ENCODE measurements around the gene OBP2A.
"Not testable (repeated sequence)": the region's sequence is repeated elsewhere in the genome, so short reads cannot be mapped to it uniquely, and the experiment has no call there.

The OBP2A gene

DNA sequence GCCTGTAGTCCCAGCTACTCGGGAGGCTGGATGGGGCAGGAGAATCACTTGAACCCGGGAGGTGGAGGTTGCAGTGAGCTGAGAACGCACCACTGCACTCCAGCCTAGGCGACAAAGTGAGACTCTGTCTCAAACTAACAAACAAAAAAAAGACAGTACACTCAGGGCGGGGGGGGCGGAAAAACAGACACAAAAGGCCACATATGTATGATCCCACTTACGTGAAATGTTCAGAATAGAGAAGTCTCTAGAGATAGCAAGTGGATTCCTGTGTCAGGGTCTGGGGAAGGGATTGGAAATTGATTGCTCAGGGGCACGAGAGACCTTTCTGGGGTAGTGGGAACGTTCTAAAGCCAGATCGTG is 33.7 kb upstream of the OBP2A start:
- no peak for DNase-seq (ENCODE audit: low read depth)

DNA sequence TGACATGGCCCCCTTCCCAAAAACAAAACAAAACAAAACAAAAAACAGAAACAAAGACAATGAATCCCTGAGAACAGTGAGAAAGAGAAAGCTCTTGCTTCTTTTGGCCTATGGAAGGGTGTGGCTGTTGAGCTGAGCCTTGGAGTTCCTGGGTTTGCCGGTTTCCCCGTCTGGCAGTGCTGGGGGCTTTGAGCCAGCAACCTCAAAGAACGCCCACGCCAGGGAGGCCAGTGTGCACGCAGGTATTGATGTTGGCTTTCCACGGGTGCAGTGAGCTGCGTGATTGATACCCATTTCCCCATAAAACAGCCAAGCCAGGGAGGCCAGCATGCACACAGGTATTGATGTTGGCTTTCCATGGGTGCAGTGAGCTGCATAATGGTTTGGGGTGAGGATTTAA is 33.0 kb upstream of the OBP2A start:
- DNase-seq (ENCODE audit: low read depth): no peak

DNA sequence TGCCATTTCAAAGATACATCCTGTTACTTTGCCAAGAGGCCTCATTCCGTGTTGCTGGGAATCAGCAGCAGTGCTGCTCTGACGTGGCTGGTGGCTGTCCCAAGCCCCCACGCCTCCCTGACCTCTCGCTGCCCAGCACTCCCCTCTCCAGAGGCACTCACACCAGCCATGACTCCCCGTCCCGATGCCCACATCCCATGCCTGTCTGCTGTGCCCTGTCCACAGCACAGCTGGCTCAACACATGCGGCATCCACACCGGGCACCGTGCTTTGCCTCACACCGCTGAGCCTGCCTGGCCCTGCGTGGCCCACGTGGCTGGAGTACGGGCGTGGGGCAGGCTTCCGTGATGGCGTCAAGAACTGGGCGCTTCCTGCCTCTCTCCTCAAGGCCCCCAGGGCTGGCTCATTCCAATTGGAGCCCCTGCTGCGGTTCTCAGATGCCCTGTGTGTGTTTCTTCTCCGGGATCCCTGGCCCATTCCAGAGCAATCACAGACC is 32.5 kb upstream of the OBP2A start:
- DNase-seq (ENCODE audit: low read depth): no peak

DNA sequence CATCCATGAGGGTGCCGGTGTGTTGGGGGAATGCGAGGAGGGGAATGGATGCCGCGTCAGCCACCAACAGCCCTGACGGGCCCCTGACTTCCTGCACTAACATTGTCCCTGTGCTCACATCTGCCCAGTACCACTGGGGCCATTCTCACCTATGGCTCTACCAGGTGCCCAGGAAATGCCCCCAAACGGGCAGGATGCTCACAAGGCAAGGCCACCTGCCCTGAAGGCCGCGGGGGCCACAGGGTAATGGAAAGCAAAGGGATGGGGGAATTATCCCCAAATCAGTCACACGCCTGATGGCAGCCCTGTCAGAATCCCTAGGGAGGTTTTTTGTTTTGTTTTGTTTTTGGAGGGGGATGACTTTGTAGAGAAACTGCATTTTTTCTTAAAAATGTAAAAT is 32.0 kb upstream of the OBP2A start:
- not testable (repeated sequence) for DNase-seq (ENCODE audit: low read depth)

DNA sequence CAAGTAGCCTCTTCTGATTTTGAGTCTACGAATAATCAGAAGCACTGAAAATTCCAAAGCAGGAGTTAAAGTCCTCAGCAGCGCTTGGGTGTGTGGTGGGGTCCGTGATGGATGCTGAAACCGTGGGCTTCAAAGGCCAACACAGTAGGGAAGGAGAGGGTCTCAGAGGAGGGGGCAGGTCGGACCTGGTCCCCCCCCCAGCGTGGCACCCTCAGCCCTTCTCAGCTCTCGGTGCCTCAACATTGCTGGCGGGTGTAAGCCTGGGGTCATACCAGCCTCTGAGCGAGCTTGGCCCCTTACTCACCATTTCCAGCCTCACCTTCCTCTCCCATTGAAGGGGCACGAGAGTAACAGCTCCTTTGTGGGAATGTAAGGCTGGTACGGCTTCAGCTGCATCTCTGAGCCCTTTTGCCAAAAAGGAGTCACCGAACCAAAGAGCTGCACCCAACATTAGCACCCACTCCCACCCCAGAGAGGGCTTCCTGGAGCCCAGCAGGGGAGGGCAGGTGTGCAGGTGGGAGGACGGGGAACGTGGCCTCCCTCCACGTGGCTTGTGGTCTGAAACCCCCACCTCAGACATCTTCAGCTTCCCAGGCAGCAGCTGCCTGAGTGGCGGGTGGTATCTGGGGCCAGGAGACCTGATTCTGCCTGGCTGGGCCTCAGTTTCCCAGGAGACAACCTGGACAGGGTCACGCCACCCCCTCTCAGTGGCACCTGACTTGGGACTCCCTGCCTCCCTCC is 31.4 kb upstream of the OBP2A start:
- DNase-seq (ENCODE audit: low read depth): no peak

DNA sequence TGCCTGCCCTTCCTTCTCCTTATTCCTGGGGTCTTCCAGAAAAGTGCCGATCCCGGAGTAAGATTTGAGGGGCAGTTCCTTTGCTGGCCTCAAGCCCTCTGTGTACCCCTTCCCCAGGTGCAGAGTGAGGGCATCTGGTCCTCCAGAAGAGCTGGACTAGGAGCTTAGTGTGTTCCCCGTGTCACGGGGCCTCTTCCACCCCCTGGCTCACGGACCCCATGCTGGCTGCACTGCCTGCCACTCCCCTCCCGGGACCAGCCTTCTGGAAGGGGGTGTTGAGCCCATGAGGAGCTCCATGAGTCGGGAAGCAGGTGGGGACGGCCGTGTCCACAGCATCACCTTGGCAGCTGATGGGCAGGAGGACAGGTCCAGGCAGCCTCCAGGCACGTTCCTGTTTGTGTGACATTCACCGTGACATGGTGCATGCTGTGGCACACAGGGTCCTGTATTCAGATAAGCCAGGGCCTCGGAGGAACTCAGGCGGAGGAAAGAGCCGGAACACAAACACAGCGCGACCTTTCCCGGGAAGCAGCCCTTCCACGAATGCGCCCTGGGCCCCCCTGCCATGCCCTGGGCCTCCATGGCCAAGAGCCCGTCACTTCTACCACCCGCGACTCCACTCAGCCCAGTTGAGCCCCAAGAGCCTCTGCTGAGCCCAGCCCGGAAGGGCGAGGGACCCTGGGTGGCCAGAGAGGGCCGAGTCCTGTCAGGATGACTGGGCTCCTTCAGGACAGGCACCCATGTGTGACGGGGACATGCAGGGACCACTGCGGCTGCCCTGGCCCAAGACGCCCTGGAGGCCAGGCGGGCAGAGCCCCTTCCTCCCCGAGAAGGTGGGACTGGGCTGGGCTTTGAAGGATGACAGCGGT is 30.6 kb upstream of the OBP2A start:
- no peak for DNase-seq (ENCODE audit: low read depth)

DNA sequence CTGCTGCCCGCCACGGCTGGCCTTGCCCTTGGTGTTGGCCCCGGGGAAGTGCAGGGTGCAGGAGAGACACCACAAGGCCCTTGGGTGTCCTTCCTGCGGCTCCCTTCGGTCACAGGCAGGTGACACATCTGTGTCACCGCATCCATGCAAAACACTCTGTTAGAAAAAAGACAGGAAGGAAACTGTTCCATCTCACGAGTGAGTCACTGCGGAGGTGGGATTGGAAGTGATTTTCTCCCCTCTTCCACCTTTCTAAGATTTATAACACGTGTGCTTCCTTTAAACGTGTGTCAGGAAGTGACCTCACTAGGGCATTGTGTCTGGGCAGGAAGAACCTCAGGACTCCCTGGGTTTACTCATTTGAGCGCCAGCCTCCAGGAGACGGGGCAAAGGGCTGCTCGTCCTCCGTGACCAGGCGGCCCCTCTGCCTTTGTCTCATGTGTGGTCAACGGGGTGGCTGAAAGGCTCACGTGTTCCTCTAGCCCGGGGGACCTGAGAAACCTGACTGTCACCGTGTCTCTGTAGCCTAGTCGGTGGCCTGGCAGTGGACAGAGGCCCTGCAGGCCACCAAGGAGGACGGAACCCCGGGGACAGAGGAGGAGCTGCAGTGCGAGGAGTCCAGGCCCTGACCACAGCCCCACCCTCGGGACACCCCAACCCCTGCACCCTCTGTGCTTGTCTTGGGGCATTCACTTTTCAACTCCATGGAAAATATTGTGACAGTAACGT is 29.6 kb upstream of the OBP2A start:
- no peak for DNase-seq (ENCODE audit: low read depth)

DNA sequence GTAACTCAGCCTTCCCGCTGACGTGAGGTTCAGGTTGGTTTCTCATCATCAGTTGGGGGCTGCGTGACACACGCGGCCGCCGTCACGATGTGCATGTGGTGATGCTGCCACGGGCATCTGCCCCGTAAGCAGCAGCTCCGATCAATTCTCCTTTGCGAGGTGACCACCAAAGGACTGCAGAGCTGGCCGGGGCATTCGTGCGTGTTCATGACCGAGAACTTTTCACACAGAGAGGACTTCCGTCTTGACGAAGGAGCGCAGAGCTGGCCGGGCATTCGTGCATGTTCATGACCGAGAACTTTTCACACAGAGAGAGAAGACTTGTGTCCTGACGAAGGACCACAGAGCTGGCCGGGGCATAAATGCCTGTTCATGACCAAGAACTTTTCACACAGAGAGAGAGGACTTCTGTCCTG is 28.5 kb upstream of the OBP2A start:
- DNase-seq (ENCODE audit: low read depth): no peak

DNA sequence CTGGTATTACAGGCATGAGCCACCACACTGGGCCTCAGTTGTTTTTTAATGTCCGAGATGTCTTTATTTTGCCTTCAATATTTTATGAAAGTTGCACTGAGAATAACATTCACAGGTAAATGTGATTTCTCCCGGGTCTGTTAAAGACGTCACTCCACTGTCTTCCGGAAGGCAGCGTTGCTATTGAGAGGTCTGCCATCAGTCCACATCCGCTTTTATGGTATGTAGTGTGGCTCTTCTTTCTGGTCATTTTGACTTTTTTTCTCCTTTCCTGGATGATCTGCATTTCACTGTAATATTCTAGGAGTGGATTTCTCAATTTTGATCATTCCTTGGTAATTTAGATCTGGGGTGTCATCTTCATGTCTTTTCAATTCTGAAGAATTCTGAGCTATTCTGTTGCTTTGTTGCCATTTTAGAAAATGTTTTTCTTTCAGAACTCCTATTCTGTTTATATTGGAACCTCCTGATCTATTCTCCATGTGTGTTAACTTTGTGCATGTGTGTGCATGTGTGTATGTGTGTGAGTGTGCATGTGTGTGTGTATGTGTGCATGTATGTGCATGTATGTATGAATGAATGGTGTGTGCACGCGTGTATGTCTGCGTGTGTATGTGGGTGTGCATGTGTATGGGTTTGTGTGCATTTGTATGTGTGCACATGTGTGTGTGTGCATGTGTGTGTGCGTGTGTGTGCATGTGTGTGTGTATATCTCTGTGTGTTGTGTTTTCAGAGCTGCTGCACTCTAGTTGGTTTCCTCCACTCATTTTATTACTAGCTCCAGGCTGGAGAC is 26.6 kb upstream of the OBP2A start:
- no peak for DNase-seq (ENCODE audit: low read depth)

DNA sequence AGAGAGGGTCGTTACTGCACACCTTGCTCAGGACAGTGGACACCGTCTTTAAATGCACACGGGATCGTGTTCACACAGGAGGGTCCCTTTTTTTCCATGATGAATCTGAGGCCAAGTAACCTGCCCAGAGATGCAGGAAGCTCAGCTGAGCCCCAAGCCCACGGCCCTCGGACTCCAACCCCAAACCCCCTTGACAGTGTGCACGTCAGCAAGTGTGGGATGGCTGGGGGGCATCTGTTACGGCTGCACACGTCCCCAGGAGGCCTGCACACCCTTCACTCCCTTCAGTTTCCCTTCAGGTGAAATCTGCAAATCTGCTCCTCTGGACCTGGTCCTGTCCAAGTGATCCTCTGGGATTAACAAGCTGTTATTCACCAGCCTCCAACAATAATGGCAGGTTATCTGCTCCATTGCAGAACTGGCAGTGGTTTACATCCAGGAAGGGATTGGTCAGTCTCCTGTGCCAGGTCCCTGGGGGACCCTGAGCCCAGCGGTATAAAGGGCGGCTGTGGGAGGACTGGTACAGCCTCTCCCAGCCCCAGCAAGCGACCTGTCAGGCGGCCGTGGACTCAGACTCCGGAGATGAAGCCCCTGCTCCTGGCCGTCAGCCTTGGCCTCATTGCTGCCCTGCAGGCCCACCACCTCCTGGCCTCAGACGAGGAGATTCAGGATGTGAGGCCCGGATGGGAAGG is 24.9 kb upstream of the OBP2A start, which contains the start of gene LCN1:
Gene LCN1 (plus strand): TSS at position 525 of the 692 bp plus-strand sequence. CDS start 58 bp downstream, at position 583.
- no peak for DNase-seq (ENCODE audit: low read depth)

DNA sequence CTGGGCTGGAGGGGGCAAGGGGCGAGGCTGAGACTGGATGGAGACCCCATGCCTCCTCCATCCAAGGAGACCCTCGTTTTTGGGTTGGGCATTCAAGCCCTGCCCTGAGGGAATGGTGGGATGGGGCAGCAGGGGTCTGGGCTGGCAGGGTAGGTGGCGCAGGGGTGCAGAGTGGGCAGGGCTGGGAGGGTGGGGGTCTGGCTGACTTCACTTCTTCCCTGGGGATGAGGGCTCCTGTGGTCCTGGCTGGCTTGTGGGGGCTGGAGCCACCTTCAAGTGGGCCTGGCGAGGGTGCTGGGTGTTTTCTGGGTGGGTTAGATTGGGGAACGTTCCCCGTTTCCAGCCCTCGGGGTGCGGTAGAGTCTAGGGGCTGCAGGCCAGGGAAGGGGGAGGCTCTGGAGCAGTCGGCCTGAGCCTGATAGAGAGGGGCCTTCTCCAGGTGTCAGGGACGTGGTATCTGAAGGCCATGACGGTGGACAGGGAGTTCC is 24.3 kb upstream of the OBP2A start:
- DNase-seq (ENCODE audit: low read depth): no peak

DNA sequence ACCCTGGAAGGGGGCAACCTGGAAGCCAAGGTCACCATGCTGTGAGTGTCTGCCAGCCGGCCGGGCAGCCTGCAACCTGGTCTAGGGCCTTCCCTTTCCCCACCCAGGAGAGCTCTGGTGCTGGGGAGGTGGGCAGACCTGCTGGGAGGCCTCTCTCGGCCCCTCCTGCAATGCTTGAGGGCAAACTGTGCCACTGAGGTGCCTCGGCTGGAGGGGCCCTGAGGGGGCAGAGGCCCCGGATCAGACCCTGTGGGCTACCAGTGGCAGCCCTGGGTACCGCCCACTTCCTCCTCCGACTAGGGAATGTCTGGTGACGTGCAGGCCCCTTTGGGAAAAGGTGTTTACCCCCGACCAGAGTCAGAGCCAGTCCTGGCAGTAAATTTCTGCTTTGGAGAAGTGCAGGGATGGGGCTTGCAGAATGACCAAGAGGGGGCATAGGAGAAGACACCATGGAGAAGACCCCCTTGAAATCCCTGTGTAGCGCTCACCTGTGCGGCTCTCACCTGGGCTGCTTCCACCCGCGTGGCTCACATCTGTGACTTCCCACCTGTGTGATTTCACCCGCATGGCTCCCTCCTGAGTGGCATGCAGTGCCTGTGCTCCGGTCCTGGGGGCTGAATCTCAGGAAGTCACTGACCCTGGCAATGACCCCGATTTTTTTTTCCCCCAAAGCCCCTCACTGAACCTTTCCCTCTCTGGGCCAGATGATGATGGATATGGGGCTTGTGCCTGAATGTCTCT is 23.6 kb upstream of the OBP2A start:
- DNase-seq (ENCODE audit: low read depth): no peak

DNA sequence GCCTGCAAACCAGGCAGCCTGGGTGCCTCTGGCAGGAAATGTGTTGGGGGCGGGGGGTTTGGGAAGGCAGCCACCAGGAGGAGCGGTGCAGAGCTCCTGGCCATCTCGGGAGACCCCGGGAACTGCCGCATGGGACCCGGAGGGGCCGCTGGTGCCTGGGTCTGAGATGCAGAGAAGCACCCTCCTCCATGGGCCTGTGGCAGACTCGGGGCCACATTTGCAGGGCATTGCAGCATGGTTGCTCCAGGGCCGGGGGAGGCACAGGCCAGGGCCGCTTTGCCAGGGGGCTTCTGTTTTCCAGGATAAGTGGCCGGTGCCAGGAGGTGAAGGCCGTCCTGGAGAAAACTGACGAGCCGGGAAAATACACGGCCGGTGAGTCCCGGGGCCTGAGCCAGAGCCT is 23.0 kb upstream of the OBP2A start:
- no peak for DNase-seq (ENCODE audit: low read depth)

DNA sequence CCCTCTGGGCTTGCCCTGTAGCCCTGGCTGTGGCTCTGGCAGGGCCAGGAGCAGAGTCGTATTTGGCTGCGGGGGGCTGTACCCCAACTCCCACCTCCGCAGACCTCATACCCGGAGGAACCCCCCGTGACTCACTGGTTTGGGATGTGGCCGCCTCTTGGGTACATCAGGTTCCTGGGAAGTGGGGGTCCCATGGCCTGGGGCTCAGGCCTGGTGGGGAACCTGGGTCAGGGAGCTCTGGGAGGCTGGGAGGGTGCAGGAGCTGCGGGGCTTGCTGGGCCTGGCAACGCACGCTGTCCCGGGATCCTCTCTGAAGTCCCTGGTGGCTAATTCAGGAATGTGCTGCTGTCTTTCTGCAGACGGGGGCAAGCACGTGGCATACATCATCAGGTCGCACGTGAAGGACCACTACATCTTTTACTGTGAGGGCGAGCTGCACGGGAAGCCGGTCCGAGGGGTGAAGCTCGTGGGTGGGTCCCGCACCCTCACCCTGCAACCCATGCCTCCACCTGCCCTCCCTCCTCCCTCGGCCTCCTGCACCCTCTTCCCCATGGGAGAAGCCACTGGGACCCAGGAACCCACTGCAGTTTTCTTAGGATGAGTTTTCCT is 22.3 kb upstream of the OBP2A start:
- no peak for DNase-seq (ENCODE audit: low read depth)

DNA sequence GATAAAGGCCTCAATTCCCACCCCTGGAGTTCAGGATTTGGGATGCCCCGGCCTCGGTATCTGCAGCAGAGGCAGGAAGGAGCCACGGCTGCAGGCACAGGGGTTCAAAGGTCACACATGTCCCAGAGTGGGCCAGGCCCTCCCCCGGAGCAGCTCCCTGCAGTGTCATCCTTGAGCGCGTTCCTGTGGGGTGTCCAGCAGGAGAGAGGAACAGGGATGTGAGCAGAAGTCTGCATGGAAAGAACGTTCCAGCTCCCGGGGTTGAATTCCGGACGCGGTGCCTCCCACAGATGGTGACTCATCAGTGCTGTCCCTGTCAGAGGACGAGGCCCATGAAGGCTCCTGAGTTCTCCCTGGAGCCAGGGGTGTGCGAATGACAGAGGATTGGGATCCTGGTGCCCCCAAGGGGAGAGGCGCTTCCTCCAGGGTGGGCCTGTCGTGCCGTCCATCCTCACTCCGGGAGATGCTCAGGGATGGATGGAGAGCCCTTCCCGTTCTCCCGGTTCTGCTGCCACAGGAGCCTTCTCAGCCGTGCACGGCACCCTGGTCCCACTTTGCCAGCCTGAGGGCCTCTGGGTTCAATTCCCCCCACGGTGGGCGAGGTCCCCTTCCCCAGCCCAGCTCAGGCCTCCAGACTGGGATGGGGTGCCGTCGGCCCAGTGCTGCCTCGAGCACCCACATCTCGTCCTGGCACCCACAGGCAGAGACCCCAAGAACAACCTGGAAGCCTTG is 21.6 kb upstream of the OBP2A start:
- no peak for DNase-seq (ENCODE audit: low read depth)

DNA sequence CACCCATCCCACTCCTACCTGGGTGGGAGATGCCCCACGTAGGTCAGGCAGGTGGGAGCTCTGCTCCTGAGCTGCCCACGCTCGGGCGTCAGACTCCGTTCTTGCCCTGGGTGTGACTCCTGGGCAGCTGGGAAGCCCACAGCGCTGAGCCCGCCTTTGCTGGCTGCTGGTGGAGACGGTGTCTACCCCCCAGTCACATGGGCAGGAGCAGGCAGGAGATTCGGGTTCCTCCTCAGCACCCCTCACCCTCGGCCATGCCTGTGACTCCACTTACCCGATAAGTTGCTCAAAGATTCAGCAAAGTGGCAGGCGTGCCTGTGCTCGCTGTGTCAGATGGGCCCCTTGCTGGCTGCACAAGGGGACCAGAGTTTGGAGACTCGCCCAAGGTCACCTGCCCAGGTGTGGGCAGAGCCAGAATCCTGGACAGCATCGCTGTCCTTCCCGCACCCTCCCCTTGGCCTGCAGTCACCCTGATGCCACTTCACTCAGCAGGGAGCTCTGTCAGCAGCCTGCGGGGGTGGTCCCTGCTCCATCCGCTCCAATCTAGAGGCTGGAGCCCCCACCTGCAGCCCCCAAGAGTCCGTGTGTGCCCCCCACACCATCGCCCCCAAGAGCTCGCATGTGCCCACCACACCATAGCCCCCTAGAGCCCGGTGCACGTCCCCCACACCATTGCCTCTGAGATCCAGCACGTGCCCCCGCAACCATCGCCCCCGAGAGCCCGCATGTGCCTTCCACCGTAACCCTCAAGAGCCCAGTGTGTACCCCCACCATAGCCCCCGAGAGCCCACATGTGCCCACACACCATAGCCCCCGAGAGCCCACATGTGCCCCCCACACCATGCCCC is 20.5 kb upstream of the OBP2A start:
- no peak for DNase-seq (ENCODE audit: low read depth)

DNA sequence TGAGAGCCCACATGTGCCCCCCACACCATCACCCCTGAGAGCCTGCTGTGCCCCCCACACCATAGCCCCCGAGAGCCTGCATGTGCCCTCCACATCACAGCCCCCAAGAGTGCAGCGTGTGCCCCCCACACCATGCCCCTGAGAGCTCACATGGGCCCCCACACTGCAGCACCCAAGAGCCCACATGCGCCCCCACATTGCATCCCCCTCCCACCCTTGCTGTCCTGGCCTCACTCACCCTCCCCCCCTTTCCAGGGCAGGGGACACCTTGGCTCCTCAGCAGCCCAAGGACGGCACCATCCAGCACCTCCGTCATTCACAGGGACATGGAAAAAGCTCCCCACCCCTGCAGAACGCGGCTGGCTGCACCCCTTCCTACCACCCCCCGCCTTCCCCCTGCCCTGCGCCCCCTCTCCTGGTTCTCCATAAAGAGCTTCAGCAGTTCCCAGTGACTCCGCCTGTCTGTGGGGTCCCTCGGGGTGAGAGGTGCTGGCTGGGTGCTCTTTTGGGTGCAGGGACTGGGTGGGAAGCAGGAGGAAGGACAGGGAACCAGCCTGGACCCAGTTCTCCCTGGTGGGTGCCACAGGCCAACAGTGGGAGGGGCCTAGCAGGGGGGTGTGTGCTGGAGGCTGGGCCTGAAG is 19.7 kb upstream of the OBP2A start:
- DNase-seq (ENCODE audit: low read depth): no peak

Data from activated T-helper 9 cell treated with anti-CD3 and anti-CD28 coated beads, Interleukin-2, amount 50 U/mL, for 16 hours (primary cell).